Measurements from ENCODE around the gene TTLL5.

GRCh38 chr14:76002383-76002782 lies 341.3 kb downstream of the TTLL5 start:
- TF ChIP-seq CTCF (IDR thresholded peaks at IDR 0.05) (no peak), POLR2AphosphoS5 (IDR thresholded peaks at IDR 0.05) (no peak), POLR2A (IDR thresholded peaks at IDR 0.05) (no peak)
